Measurements from ENCODE around the gene ELMOD3. TPM values are rescaled to one million over a fixed set of nuclear protein-coding genes. Genes with fewer than 3 reads are reported as not detected.

The ELMOD3 gene
- total RNA-seq, 4 donors from 2014 or later, result 12.8 to 45.3 (median 21.0) TPM

DNA sequence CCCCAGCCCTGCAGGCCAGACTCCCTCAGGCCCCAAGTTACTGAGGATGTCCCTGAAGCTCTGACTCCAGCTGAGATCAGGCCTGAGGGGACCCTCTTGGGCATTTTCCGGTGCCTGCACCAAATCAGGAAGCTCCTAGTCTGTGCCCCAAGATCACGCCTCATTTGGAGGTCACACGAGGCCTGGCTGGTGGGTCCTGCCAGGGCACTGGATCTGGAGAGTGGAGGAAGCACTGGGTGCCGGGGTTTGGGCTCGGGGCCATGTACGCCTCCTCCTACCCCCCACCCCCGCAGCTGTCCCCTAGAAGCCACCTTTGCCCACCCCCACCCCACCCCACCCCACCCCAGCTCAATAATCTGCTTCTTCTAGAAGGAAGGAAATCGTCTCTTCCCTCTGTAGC is 80.1 kb downstream of the ELMOD3 start:
- DNase-seq, result no peak
- Histone ChIP-seq H3K27ac (peak overlapping the region in 1 of 2 donors; percentile 91), H3K9me3 (no peaks in the 10 kb centered on the region), H3K27me3 (no peaks in the 10 kb centered on the region), H3K4me3 (no peak overlapping the region), H3K4me1 (peaks cover 0 to 21% of the 10 kb centered on the region in 2 donors), H3K36me3 (no peaks in the 10 kb centered on the region)
- TF ChIP-seq, protein P1, sequence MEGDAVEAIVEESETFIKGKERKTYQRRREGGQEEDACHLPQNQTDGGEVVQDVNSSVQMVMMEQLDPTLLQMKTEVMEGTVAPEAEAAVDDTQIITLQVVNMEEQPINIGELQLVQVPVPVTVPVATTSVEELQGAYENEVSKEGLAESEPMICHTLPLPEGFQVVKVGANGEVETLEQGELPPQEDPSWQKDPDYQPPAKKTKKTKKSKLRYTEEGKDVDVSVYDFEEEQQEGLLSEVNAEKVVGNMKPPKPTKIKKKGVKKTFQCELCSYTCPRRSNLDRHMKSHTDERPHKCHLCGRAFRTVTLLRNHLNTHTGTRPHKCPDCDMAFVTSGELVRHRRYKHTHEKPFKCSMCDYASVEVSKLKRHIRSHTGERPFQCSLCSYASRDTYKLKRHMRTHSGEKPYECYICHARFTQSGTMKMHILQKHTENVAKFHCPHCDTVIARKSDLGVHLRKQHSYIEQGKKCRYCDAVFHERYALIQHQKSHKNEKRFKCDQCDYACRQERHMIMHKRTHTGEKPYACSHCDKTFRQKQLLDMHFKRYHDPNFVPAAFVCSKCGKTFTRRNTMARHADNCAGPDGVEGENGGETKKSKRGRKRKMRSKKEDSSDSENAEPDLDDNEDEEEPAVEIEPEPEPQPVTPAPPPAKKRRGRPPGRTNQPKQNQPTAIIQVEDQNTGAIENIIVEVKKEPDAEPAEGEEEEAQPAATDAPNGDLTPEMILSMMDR (IDR thresholded peaks at IDR 0.05), result no peak
- no peak for TF ChIP-seq POLR2A (IDR thresholded peaks at IDR 0.05)
- intact Hi-C loops (cut with DNase I; ENCODE audit: low total_unique reads), result no loop called here

GRCh38 chr2:85435220-85435958 is 80.8 kb downstream of the ELMOD3 start:
- H3K27ac ChIP-seq, result peak overlapping the region; percentile 87 to 91
- no peaks in the 10 kb centered on the region for H3K9me3 ChIP-seq
- no peaks in the 10 kb centered on the region for H3K27me3 ChIP-seq
- no peaks in the 10 kb centered on the region for H3K36me3 ChIP-seq
- peaks cover 0 to 21% of the 10 kb centered on the region in 2 donors for H3K4me1 ChIP-seq
- no peak for DNase-seq
- intact Hi-C loops (cut with DNase I; ENCODE audit: low total_unique reads), result no loop called here
- no peak for TF ChIP-seq POLR2A (IDR thresholded peaks at IDR 0.05)
- TF ChIP-seq, protein P1 (IDR thresholded peaks at IDR 0.05), result no peak
- H3K4me3 ChIP-seq, result no peak overlapping the region

- Histone ChIP-seq H3K4me3 (no peak overlapping the region), H3K4me1 (peaks cover 0 to 21% of the 10 kb centered on the region in 2 donors), H3K27me3 (no peaks in the 10 kb centered on the region), H3K36me3 (no peaks in the 10 kb centered on the region), H3K9me3 (no peaks in the 10 kb centered on the region), H3K27ac (peak overlapping the region; percentile 87 to 91)
- intact Hi-C loops (cut with DNase I; ENCODE audit: low total_unique reads), result no loop called here
- TF ChIP-seq, protein P1 (IDR thresholded peaks at IDR 0.05), result no peak
- TF ChIP-seq POLR2A (IDR thresholded peaks at IDR 0.05), result no peak
- no peak for DNase-seq
Observed at GRCh38 chr2:85435981-85436835, 81.6 kb downstream of the ELMOD3 start.

DNA sequence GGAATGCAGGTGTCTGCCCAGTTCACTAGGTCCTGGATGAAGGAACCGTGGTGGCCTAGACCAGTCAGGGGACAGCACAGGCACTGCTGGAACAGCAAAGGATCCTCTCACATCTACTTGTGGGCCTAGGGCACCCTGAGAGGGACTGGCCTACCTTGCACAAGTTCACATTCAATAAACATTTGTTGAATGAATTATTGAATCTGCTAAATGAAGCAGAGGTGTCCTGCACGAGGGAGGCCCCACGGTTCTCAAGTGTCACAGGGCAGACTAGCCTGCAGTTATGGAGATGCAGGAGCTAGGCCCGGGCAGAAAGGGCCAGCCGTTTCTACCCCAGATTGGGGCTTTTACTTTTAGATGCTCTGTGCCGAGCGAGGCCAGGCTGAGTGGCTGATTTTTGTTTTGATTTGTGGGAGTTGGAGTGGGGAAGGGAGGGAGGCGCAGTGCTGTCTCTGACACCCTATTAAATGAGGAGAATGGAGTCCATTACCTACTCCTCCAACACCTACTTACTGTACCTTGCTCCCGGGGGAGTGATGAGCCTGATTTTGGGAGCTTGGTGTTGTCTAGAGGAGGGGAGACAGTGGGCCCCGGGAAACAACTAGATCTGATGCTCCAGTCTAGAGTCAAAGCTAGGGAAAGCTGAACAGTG is 82.4 kb downstream of the ELMOD3 start:
- H3K27ac ChIP-seq, result peak overlapping the region; percentile 87 to 91
- peaks cover 0 to 21% of the 10 kb centered on the region in 2 donors for H3K4me1 ChIP-seq
- peak overlapping the region; percentile 29 to 45 for H3K4me3 ChIP-seq
- intact Hi-C loops (cut with DNase I; ENCODE audit: low total_unique reads), result no loop called here
- H3K36me3 ChIP-seq, result no peaks in the 10 kb centered on the region
- DNase-seq, result peak in 1 of 2 donors; percentile 37
- H3K9me3 ChIP-seq, result no peaks in the 10 kb centered on the region
- TF ChIP-seq, protein P1 (IDR thresholded peaks at IDR 0.05), result no peak
- TF ChIP-seq POLR2A (IDR thresholded peaks at IDR 0.05), result no peak
- H3K27me3 ChIP-seq, result no peaks in the 10 kb centered on the region
